Measurements from ENCODE around the gene ZC3H12D.

GRCh38 chr6:149470948-149471347 is 13.9 kb downstream of the ZC3H12D start:
- TF ChIP-seq TAF1 (IDR thresholded peaks at IDR 0.05; ENCODE audit: borderline replicate concordance, insufficient read depth, low read length) (no peak), POLR2AphosphoS5 (IDR thresholded peaks at IDR 0.05; ENCODE audit: low read depth, low read length) (no peak), SIN3A (IDR thresholded peaks at IDR 0.05; ENCODE audit: borderline replicate concordance, insufficient read depth, low read length) (no peak)
- TF ChIP-seq, protein P1, sequence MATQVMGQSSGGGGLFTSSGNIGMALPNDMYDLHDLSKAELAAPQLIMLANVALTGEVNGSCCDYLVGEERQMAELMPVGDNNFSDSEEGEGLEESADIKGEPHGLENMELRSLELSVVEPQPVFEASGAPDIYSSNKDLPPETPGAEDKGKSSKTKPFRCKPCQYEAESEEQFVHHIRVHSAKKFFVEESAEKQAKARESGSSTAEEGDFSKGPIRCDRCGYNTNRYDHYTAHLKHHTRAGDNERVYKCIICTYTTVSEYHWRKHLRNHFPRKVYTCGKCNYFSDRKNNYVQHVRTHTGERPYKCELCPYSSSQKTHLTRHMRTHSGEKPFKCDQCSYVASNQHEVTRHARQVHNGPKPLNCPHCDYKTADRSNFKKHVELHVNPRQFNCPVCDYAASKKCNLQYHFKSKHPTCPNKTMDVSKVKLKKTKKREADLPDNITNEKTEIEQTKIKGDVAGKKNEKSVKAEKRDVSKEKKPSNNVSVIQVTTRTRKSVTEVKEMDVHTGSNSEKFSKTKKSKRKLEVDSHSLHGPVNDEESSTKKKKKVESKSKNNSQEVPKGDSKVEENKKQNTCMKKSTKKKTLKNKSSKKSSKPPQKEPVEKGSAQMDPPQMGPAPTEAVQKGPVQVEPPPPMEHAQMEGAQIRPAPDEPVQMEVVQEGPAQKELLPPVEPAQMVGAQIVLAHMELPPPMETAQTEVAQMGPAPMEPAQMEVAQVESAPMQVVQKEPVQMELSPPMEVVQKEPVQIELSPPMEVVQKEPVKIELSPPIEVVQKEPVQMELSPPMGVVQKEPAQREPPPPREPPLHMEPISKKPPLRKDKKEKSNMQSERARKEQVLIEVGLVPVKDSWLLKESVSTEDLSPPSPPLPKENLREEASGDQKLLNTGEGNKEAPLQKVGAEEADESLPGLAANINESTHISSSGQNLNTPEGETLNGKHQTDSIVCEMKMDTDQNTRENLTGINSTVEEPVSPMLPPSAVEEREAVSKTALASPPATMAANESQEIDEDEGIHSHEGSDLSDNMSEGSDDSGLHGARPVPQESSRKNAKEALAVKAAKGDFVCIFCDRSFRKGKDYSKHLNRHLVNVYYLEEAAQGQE (IDR thresholded peaks at IDR 0.05; ENCODE audit: insufficient read depth in 1 of 2, low read depth in 2 of 2, low read length in 2 of 2): no peak

Data from PFSK-1 (cell line).